CD4-positive, alpha-beta T cell treated with Interleukin-1 beta for 1 hour (primary cell): Measurements from ENCODE around the gene SEC22A.
"Not testable (repeated sequence)": the region's sequence is repeated elsewhere in the genome, so short reads cannot be mapped to it uniquely, and the experiment has no call there.

Source experiments
- DNase-seq, 2 donors: peaks; one replicate each; pipeline ENCODE4 v3.0.0-alpha.2; 2020 to 2022

The SEC22A gene

DNA sequence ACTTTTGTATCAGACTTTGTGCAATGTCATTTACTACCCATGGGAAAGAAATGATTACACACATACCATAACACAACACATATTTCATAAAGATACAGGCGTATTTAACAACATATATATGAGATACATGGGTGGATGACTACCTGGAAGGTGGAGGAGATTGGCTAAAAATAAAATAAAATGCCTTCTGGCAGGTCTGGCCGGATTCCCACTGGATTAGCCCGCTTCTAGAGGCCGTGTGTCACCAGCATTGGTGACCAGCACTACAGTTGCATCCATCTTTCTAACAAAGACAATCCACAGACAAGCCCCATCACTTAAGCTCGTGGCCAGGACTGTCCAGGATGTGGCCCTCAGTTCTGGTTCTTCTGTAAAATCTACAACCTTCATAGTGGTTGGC is 21.0 kb upstream of the SEC22A start:
- DNase-seq, result no peak

DNA sequence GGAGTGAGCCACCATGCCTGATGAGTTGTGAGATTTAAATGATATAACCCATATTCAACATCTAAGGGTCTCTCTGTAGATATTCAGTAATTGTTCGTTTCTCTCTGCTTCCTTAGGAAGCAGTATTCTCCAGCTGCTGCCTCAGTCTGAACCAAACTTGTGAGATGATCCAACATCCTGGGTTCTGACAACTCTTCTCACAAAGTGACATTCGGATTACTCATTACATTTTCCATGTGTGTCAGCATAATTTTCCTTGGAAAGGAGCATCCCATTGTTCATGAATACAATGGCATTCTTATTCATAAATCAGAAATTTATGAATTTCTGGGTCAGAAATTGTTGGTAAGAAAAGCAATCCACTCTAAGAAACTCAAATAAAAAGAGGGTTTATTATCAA is 15.0 kb upstream of the SEC22A start:
- DNase-seq, result no peak

DNA sequence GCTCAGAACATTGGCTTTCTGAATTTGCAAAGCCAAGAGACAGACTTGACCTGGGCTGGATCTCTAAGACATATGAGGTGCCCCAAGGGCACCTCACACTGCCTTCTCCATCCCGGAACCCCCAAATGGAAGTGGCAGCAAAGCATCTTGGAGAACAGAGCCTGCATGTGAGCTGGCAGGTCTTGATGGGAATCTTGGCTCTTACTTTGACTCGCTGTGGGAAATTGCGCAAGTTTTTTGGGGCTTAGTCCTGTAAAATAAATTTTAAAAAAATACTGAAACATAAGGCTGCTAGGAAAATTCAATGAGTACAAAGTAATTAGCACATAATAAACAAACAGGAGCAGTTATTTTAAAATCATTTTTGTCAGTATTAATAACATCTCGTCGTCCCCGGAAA is 13.7 kb upstream of the SEC22A start:
- no peak for DNase-seq

DNA sequence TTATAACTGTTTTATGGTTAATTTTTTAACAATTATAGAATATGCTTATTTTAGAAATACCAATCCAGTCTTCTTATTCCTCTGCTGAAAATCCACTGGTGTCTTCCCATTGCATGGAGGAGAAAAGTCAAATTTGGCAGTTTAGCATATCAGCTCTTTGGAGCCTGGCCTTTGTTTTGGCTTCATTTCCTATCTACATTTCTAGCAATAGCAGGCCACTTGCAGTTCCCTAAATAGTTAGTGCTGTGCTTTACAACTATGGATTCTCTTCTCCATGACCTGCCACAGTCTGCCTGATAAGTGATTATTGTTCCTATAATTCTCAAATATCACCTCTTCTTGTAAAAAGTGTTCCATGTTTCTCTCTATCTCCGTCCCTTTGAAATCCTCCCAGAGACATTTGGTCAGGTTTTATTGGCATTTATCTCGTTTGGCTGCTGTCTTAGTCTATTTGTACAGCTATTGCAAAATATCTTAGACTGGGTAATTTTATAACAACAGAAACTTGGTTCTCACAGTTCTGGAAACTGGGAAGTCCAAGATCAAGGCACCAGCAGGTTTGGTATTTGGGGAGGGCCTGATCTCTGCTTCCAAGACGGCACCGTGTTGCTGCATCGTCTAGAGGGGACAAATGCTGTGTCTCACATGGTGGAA is 8.2 kb upstream of the SEC22A start:
- DNase-seq, result no peak

DNA sequence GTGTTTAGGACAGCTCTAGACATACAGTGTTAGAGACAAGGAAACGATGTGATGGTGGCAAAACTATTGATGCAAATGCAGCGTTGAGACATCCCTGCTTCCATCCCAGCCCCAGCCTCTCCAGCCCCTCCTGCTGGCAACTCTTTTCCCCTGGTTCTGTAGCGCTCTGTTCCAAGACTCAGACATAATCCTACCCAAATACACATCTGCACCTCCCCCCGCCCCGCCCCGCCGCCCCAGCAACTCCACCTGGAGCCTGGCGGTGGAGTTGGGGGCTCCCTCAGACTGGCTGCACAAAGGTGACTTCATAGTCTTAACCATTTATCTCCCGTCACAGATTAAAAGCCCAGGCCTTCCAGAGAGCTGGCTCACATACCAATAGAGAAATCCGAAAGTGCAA is 7.2 kb upstream of the SEC22A start:
- no peak for DNase-seq

DNA sequence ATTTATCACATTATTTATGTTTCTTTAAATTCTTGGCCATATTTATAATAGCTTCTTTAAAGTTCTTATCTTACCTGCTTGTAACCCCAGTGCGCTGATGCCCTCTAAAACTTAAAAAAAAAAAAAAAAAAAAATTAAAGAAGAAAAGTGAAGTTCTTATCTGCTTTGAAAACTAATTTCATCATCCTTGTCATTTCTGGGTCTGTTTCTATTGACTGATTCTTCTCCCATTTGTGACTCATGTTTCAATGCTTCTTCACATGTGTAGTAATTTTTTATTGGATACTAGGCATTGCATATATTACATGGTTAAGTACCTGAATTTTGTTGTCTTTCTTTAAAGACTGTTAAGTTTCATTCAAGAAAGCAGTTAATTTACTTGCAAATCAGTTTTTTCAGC is 3.4 kb upstream of the SEC22A start:
- no peak for DNase-seq

DNA sequence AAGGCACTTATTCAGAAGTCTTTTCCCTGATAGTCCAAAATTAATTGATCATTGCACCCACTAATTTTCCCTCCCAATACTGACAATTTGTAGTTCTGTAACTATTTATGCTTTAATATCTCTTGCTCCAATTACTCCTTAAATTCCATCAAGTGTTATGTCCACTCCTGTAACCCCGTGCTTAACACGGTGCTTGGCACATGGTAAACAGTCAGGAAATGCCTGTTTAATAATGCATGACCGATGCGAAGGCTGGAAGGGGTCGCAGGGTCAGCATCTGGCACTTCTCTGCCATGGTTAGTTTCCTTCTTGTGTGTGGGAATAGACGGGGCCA is 553 bp upstream of the SEC22A start:
- DNase-seq, result no peak

DNA sequence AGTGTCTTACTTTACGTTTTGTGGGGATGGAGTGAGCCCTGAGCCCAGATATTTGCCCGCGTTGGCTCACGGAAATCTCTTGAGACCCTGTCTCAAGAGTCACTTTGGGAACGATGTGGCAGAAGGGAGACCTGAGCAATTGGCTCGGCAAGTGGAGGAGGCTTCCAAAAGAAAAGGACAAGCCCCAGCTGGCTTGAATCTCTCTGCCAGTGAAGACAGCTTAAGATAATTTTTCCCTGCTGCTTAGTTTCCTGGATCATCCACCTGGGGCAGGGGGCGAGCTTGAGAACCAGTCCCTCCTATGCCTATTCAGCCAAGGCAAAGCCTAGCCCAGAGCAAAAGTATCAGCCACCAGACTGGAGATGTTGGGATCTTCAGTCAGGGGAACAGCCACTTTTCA is 708 bp downstream of the SEC22A start:
- DNase-seq, result no peak

DNA sequence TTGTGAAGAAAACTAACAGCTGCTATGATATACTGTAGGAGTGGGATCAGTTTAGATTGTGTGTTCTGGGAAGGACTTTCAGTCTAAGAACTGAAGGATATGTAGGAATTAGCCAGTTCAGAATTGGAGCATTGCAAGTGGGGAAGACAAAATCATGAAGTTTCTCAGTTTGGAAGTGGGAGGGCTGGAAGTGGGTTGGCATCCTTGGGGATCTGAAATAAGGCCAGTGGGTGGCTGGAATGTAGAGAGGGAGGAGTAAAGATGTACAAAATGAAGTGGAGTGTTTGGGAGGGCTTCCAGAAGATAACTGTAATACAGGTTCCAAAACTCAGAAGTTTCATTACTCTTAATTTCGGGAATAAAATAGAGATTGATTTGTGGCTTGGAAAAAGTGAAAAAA is 17.2 kb downstream of the SEC22A start:
- no peak for DNase-seq

DNA sequence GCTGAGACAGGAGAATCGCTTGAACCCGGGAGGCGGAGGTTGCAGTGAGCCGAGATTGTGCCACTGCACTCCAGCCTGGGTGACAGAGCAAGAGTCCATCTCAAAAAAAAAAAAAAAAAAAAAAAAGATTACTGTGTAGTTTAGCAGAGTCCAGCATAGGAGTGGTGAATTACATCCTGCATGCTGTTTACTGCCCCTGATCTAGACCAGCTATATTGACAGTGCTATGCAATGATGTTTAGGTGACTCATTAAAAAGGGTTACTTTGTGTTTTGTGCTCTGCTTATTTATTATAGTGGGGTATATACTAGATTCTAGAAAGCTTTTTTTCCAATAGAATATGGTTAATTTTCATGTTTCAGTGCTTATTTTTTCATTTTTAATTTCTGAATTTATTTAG is 19.6 kb downstream of the SEC22A start:
- DNase-seq, result not testable (repeated sequence)

DNA sequence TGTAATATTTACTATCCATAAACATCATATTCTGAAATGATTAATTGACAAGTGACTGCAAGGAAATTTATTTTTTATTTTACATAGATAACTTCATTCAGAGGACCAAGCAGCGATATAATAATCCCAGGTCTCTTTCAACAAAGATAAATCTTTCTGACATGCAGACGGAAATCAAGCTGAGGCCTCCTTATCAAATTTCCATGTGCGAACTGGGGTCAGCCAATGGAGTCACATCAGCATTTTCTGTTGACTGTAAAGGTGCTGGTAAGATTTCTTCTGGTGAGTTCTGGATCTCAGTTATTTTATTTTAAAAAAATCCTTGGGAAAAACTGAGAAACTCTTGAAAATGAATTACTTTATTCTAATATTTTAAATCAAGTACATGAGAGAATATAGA is 23.3 kb downstream of the SEC22A start:
- no peak for DNase-seq

DNA sequence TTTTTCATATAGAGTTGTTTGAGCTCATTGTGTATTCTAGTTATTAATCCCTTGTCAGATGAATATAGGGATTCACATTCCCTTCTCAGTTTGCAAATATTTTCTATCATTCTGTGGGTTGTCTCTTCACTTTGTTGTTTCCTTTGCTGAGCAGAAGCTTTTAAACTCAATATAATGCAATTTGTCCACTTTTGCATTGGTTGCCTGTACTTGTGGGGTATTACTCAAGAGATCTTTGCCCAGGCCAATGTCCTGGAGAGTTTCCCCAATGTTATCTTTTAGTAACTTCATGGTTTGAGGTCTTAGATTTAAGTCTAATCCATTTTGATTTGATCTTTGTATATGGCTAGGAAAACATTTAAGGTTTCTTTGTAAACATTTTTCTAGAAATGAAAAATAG is 24.8 kb downstream of the SEC22A start:
- no peak for DNase-seq

DNA sequence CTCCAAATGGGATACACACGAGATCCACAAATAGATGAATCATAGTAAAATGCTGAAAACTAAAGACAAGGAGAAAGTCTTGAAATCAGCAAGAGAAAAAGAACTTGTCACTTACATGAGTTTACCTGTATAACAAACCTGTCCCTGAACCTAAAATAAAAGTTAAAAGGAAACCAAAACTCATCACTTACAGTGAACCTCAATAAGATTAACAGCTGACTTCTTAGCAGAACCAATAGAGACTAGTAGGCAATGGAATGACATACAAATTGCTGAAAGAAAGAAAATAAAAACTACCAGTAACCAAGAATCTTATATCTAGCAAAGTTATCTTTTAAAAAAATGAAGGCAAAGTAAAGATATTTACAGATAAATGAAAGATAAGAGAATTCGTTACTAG is 27.4 kb downstream of the SEC22A start:
- DNase-seq, result no peak

DNA sequence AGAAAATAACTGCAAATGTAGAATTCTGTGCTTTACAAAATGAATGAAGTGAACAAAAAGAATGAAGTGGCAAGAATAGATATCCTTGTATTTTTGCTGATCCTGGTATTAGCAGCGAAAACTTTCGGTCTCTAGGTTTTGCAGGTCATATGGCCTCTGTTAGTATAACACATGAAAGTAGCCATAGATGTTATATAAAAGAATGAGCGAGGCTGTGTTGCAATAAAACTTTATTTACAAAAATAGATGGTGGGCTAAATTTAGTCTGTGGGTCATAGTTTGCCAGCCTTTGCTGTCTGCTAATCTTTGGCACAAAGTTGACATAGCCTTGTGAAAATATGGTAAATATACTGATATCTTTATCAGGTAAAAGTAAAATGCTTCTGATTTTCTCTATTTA is 35.2 kb downstream of the SEC22A start:
- no peak for DNase-seq

DNA sequence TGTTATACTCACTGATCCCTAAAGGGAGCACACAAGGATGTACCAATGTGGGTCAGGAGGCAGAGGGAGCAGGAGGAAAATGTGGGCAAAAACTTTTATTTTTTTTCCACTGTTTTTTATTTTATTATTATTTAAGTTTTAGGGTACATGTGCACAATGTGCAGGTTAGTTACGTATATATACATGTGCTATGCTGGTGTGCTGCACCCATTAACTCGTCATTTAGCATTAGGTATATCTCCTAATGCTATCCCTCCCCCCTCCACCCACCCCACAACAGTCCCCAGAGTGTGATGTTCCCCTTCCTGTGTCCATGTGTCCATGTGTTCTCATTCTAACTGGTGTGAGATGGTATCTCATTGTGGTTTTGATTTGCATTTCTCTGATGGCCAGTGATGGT is 37.4 kb downstream of the SEC22A start:
- DNase-seq, result not testable (repeated sequence)

DNA sequence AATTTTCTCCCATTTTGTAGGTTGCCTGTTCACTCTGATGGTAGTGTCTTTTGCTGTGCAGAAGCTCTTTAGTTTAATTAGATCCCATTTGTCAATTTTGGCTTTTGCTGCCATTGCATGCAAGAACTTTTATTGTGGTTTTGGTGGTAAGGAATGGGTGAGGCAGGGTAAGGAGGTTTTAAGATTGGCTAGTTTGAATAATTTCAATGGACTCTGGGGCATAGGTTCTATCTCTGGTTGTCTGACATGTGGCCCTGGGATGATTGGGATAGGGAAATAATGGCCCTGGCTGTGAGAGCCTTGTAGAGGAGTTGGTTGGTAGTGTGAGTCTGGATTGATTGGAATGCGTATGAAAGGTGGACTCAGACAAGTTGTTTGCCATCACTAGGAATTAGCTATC is 38.0 kb downstream of the SEC22A start:
- no peak for DNase-seq

DNA sequence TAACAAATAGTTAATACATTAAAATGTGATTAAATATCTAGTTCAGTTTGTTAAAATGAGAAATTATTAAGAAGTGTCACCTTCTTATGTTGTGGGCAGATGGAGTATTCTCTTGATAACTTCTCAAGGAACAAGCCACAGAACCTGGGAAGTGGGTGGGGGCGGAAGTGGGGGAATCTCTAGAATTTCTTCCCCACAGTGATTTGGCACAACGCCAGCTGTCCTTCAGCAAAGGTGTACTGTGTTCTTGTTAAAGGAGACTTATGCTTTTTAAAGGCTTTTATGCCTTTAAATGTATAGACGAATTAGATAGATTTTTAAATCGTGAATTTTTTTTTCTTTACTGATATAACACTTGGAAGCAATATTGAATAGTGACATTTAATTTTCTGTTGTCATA is 42.4 kb downstream of the SEC22A start:
- DNase-seq, result peak in 1 of 2 donors; percentile 15

DNA sequence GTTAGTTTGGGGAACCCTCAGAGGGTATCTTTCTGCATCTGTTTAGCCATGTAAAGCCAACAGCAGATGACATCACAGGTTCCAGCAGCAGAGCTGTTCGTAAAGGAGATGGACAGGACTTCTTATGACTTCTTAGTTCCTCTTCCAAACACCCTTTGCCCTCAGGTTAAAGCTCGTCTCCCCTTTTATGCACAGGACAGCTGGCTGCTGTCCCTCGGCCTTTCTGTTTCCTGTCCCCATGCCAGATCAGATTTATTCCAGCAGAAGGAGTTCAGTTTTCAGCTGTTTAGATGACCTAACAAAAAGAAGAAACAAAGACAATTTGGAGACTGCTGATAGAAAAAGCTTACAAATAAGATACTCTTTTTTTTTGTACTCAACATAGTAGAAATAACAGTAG is 45.1 kb downstream of the SEC22A start:
- no peak for DNase-seq

DNA sequence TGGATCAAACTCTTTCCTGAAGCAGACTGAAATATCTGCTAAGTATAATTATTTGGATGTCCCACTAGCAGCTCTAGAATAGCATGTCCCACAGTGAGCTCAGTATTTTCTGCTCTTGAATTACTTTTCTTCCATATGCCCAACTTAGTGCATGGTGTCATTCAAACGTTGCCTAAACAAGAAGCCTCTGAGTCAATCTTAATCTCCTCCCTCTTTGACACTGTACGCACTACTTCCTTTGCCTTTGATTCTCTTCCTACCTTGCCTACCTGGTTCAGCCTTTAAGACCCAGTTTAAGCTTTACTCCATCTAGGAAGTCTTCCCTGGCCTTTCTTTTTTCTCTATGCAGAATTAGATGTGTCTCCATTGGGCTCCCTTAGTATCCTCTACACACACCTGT is 54.5 kb downstream of the SEC22A start:
- DNase-seq, result no peak

DNA sequence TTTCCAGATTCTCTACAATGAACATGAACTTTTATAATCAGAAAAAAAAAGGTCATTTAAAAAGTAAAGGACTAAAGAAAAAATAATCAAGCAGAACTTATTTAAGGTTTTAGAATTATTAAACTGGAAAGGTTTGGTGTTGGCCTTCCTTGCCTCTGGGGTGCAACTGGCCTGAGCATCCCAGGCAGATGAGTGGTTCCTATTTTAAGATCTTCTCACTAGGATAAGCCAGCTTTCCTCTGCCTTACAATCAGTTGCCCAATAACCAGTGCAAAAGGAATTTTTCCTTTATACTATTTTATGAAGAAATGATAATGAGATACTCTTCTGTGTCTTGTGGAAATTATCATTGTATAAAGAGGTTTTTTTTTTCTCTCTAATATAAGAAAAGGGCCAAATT is 56.6 kb downstream of the SEC22A start:
- no peak for DNase-seq

DNA sequence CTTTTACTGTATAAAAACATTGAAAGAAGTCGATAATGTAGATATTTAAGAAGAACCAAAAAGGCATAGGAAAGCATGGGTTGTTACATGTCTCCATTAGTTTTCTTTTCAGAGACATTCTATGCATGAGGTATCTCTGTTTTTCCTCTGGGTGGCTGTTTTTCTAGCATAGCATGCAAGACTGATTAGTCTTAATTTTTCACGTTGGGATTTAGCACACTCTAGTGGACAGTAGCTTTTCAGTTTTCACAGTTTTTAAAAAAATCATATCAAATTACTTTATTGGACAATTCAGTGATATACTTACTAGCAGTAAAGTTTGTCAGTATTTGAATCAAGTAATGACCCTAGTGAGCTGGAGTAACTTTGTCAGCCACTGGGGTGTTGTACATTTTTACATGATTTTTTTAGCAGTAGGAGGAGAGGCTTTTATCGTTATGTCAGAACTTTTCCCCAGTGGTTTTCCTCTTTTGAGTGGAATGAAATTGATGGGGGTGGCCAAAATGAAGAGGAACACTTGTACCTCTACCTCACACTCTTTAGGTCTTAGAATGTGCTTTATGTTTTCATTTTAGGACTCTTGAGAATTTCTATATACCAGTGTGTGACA is 57.2 kb downstream of the SEC22A start:
- DNase-seq, result peak in 1 of 2 donors; percentile 32

DNA sequence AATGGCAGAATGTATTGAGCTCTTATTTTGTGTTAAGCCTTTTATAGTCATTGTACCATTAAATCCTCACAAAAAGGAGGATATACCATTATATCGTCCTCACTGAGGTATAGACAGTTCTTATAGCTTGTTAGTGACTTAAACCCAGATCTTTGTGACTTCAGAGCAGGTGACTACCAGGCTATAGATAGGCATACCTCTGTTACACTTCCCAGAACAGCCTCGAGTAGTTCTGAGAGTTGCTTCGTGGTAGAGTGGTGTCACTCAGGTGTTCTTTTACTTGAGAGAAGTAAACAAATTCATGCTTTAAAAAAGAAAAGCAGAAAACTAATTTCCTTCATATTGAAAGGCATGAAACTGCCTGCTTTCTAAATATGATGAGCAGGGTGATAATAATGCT is 59.9 kb downstream of the SEC22A start:
- no peak for DNase-seq

DNA sequence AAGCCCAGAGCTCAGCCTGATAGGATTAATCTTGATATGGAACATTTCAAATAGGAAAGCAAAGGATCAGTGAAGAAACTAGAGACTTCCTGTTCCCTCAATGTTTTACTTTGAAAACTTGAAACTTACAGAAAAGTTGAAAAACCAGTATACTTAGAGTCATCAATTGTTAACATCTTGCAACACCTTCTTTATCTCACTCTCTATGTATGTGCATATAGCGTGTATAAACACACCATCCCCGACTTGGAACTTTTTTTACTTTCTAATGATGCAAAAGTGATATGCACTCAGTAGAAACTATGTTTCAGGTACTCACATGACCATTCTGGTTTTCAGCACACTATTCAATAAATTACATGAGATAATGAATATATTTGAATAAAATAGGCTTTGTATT is 60.5 kb downstream of the SEC22A start:
- no peak for DNase-seq

DNA sequence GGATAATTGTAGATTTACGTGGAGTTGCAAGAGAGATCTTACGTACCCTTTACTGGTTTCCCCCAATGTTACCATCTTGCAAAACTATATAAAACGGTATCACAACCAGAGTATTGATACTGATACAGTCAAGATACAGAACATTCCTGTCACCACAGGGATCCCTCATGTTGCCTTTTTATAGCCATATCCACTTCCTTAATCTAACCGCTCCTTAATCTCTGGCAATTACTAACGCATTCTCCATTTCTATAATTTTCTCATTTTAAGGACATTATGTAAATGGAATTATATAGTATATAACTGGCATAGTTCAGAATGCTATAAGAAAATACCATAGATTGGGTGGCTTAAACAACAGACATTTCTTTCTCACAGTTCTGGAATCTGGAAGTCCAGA is 61.1 kb downstream of the SEC22A start:
- no peak for DNase-seq

DNA sequence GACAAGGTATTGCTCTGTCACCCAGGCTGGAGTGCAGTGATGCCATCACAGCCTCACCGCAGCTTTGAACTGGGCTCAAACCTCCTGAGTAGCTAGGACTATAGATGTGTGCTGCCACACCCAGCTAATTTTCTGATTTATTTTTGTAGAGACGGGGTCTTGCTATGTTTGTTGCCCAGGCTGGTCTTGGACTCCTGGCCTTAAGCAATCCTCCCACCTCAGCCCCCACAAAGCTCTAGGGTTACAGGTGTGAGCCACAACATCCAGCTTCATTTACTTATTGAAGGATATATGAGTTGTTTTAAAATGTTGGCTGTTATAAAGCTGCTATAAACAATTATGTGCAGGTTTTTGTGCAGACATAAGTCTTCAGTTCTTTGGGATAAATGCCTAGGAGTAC is 62.2 kb downstream of the SEC22A start:
- no peak for DNase-seq

DNA sequence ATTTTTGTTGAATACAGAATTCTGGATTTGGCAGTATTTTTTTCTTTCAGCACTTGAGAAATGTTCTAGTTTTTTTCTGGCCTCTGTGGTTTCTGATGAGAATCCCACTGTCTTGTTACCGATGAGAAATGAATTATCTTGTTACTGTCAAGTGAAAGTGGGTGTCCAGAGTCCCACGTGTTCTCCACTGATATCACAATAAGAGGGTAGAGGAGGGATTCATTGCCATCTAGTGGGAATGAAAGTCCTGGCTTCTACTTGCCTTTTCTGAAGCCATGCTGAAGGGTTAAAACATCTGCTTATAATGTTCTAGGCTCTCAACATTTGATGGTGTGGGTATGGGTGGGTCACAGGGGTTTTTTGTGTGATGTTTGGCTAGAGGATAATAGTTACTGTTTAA is 66.1 kb downstream of the SEC22A start:
- no peak for DNase-seq
